GM18907 (cell line): ENCODE results near the gene ANKRD28.
"Not testable (repeated sequence)": the region's sequence is repeated elsewhere in the genome, so short reads cannot be mapped to it uniquely, and the experiment has no call there.

Experiments used
- ATAC-seq: cut with Tn5 transposase; IDR thresholded peaks from one replicate; pipeline ENCODE4 v1.9.1; 2021; ENCODE audit warnings: mild to moderate bottlenecking, moderate library complexity; ENCODE audit not compliant: unreplicated experiment

Gene ANKRD28

DNA sequence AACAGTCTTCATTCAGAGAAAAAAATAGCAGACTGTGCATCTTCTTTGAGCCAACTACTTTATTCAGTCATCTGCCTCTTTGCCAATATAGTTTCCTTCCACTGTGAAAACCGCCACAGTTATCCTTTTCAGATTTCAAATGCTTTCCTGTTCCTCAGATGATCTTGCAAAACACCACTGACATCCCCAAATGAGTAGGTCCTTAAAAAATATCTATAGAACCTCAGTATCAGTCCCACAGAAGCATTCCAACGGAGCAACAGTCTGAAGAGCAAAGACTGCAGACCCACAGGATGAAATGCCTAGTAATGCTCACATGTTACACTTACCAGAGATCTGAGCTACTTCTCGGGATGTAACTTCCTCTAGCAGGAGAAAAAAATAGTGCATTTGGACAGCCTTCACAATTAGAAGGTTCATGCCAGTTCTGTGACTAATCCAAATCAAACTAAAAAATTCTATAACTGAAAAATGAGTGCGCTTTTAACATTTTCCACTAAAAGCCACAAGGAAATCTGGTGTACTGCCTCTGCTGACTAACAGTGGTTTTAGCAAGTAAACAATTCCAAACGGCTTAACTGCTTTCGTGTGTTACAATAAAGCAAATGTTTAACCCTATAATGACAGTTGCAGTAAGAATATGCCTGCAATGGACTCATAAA, at the start of gene ANKRD28:
TSS of gene ANKRD28 (minus strand) at position 338 of the 662 bp plus-strand sequence. CDS start 1,458 bp downstream, outside the sequence.
- ATAC-seq, result no peak

DNA sequence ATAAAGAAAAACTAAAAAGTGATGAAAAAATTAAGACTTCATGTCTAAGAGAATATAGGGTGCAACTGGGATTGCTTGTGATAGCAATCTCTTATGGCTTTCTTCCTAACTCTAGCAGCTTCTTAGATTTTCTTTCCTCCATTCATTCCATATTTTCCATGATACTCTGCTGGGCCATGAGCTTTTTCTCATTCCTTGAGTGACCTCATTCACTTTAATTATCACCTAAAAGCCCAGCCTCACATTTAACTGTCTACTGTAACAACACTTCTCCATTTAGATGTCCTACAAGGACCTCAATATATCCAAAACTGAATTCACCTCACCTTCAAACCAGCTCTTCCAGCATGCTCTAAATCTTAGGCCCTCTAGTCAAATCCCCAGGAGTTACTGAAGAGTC, 49.5 kb upstream of the ANKRD28 start:
- no peak for ATAC-seq

DNA sequence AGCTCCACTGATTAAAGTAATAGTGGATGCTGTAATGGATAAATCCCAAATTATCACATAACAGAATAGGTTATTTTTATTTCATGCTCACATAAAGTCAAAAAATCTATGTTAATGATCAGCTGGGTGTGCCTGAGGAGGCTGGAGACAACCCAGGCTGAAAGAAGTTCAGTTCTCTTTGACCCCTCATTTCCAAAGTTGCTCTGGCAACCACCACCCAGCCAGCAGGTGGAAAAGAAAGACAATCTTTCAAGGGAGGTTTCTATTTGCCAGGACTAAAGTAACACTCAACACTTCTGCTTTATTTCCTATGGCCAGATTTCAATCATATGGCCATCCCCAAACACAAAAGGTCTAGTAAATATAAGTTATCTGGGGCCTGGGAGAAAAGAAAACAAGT, 48.8 kb upstream of the ANKRD28 start:
- no peak for ATAC-seq

DNA sequence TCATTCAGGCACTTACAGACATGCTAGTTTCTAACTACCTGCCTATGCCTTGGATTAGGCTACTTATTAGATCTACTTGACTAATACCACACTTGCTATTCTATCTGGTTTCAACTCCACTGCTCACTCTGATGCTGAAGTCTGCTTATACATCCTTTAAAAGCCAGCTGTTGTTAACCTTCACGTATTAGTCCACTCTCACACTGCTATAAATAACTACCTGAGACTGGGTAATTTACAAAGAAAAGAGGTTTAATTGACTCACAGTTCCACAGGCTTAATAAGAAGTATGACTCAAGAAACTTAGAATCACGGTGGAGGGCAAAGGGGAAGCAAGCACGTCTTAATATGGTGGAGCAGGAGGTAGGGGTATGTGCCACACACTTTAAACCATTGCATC, 47.7 kb upstream of the ANKRD28 start:
- peak; percentile 62 for ATAC-seq

DNA sequence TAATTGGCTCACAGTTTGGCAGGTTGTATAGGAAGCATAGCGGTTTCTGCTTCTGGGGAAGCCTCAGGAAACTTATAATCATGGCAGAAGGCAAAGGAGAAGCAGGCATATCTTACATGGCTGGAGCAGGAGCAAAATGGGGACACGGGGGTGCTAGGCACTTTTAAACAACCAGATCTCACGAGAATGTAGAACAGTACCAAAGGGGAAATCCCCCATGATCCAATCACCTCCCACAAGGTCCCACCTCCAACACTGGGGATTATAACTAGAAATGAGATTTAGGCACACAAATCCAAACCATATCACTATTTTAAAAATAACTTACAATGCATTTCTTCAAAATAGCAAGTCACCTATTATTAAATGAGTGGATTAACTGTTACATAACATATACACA, 47.1 kb upstream of the ANKRD28 start:
- no peak for ATAC-seq

DNA sequence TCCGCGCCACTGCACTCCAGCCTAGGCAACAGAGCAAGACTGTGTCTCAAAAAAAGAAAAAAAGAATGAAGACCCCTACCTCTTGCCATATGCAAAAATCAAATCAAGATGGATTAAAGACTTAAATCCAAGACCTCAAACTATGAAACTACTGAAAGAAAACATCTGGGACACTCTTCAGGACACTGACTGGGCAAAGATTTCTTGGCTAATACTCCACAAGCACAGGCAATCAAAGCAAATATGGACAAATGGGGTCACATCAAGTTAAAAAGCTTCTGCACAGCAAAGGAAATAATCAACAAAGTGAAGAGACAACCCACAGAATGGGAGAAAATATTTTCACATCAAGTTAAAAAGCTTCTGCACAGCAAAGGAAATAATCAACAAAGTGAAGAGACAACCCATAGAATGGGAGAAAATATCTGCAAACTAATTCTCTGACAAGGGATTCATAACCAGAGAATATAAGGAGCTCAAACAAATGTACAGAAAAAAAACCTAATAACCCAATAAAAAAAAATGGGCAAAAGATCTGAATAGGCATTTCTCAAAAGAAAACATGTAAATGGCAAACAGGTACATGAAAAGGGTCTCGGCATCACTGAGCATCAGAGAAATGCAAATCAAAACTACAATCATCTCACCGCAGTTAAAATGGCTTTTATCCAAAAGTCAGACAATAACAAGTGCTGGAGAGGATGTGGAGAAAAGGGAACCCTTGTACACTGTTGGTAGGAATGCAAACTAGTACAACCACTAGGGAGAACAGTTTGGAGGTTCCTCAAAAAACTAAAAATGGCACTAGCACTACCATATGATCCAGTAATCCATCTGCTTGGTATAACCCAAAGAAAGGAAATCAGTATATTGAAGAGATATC, 43.6 kb upstream of the ANKRD28 start:
- not testable (repeated sequence) for ATAC-seq

DNA sequence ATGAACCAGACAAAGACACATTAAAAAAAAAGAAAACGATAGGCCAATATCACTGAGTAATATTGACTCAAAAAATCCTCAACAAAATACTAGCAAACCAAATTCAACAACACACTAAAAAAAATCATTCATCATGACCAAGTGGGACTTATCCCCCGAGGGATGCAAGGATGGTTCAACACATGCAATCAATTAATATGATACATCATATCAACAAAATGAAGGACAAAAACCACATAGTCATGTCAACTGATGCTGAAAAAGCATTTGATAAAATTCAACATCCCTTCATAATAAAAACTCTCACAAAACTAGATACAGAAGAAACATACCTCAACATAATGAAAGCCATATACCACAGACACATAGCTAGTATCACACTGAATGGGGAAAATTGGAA, 41.8 kb upstream of the ANKRD28 start:
- no peak for ATAC-seq

DNA sequence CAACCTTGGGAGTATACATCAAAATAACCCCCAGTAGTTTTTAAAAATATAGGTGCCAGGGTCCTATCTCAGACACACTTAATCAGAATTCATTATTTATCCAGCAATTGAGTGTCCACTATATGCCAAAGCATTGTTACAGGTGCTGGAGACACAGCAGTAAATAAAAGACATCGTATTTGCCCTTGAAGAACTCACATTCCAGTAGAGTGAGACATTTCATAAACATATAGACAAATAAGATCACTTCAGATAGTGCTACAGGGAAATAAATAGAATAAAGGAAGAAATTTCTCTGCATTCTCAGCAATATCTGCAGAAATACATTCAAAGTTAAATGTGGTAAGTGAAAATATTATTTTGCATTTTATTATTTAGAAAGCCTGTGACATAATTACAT, 34.1 kb upstream of the ANKRD28 start:
- ATAC-seq, result no peak

DNA sequence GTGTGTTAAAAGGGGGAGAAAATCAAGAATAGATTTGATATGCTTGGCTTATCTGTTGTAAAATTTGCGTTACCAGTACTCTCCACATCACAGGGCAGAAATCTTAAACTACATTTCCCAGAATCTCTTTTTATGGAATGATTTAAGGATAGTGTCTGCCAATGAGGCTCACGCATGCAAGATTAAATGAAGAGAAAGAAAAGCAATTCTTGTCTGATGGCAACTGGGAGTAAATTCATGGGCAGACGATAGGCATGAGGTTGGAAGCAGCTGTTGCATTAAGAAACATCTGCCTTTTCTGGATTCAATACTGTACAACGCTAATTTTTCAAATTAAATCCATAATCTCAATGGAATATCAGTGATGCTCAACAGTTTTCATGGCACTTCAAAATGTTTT, 27.2 kb upstream of the ANKRD28 start:
- ATAC-seq, result no peak

DNA sequence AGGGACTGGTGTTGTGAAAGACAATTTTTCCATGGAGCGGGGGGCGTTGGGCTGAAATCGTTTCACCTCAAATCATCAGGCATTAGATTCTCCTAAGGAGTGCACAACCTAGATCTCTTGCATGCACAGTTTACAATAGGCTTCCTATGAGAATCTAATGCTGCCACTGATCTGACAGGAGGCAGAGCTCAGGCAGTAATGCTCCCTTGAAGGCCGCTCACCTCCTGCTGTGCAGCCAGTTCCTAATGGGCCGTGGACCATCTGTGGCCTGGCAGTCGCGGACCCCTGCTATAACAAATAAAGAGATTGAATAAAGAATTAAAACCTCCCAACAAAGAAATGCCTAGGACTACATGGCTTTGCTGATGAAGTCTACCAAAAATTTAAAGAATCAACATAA, 25.3 kb upstream of the ANKRD28 start:
- ATAC-seq, result no peak

DNA sequence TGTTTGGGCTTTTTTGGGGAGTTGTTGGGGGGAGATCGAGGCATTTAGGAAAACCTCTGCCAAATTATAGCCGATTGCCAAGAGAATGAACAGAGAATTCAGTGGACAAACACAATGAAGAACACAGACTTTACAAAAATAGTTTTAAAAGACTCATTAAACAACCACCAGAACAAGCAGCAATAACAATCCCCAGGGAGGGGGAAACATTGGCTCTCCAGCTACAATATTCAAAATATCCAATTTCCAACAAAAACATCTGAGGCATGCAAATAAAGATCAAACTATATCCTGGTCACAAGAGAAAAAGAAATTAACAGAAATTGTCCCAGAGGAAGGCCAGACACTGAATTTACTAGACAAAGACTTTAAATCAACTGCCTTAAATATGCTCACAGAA, 24.5 kb upstream of the ANKRD28 start:
- no peak for ATAC-seq

DNA sequence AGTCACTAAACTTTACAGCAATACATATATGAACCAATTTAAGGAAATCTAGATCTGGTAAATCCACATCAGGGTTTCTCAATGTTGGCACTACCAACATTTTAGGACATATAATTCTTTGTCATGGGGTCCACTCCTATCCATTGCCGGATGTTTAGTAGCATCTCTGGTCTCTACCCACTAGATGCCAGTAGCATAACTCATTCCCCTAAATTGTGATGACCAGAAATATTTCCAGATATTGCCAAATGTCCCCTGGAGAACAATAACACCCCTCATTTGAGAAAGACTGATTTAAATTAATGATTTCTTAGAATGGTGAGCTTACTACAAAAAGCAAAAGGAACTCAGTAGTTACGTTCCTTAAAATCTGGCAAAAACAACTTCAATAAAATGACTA, 23.1 kb upstream of the ANKRD28 start:
- ATAC-seq, result no peak

DNA sequence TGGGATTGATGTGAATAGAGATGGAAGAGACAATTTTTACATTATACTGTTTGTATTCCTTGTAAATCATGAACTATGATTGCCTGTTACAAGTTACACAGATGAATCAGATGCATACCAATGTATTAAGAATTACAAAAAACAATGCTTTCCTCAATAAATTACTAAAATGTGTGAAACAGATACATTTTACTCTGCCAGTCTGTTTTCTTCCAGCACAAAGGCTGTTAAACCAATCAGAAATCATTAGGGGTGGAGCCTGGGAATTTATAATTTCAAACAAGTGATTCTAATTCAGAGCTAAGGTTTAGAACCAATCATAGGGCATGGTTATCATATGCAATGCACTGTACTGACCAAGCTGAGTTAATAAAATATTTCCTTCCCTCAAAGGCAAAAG, 21.8 kb upstream of the ANKRD28 start:
- no peak for ATAC-seq

DNA sequence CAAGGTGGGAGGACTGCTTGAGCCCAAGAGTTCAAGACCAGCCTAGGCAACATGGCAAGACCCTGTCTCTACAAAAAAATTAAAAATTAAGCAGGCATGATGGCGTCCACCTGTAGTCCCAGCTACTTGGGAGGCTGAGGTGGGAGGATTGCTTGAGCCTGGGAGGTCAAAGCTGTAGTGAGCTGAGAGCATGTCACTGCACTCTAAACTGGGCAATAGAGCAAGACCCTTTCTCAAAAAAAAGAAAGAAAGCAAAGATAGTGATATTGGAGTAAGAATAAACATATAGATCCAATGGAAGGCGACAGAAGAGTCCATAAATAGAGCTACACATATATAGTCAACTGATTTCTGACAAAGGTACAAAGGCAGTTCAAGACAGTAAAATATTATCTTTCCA, 21.3 kb upstream of the ANKRD28 start:
- no peak for ATAC-seq

DNA sequence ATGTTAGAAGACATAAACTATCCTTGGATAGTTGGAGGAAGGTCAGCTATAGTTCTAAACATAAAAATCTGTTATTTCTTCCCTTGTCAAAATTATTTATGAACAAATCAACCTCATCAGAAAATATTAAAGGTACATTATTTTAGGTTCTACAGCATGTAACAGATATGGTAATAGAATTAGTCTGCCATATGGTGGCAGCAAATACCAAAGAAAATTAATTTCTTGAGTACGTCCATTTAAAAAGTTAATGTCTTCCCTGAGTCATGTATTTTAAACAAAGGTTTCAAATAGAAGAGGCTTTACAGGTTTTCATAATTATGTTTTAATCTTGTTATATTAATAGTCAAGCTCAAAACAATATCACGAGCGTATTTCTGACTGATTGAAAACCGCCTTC, 17.9 kb upstream of the ANKRD28 start:
- ATAC-seq, result no peak

DNA sequence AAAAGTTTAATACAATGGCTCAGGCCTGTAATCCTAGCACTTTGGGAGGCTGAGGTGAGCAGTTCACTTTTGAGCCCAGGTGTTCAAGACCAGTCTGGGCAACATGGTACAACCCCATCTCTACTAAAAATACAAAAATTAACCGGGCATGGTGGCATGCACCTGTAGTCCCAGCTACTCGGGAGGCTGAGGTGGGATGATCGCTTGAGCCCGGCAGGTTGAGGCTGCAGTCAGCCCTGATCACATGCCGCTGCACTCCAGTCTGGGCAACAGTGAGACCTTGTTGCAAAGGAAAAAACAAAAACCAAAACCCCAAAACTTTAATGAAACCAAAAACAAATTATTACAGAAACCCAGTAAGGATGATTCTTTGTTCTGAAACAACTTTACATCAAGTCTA, 15.3 kb upstream of the ANKRD28 start:
- not testable (repeated sequence) for ATAC-seq

DNA sequence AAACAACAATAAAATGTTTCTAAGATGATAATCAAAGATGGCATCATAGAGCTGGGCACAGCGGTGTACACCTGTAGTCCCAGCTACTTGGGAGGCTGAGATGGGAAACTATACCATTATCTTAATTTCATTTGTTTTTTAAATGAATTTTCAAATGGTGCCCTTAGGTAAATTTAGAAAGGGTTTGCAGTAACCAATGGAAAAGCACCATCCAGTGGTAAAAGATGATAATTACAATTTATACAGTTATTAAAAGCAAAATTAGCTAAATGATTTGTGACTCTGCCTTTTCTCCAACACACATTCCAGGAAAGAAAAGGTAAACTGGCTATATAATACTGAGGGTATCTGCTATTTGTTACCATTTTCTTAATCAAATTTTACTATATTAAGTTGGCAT, 14.4 kb upstream of the ANKRD28 start:
- no peak for ATAC-seq

DNA sequence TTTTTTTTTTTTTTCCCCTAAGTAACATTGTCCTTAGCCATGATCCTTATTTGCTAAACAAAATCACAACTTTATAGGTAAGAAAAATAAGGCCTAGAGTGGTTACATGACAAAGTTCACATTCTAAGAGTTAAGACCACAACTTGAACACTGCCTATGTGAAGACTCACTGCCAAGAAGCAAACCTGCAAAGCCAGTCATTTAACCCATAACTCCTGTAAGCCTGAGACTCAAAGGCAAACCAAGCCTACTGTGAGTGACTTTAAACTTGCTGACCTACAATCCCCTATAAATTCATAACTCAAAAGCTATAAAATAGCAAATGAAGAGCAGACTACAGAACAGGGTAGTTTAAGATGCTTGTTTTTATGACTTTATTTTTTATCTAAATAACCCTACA, 12.9 kb upstream of the ANKRD28 start:
- ATAC-seq, result no peak

DNA sequence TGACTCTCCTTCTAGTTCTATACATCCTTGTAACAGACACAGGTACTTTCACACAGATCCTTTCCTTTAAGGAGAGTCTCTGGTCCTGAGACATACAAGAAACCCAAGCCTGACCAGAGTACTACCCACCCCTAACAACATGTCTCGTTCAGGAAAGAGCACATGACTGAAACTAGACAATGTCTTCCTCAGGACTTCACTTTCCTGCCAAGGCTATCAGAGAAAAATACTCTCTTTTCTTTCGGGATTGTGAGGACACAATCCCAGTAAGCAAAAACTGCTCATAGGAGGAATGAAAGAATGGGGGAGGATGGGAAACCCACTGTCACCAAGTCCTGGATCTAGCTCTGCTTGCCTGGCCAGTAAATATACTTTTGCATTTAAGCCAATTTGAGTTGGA, 11.5 kb upstream of the ANKRD28 start:
- no peak for ATAC-seq

DNA sequence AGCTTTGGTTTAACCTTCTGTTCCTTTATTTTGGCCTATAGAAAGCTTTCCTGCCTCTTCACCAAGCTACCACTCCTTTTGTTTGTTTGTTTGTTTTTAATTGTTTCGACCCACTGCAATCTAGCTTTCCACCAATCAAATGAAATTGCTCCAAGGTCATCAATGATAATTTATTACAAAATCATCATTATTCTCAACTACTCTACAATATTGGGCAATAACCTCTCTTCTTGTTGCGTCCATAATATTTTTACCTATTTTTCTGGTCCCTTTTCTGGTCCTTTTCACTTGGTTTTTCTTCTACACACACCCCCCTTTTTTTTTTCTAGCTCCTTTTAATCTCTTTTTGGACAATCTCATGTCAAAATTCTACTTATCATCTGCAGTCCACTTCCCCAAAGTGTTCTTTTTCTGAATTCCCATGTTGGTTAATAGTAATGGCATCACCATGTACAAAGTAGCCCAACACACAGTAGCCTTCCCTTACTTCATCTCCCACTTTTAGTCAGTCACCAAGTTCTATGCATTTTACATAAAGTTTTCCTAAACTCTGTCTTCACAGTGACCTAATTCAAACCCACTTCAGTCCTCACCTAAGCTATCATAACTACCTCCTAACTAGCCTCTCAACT, 11.0 kb upstream of the ANKRD28 start:
- no peak for ATAC-seq

DNA sequence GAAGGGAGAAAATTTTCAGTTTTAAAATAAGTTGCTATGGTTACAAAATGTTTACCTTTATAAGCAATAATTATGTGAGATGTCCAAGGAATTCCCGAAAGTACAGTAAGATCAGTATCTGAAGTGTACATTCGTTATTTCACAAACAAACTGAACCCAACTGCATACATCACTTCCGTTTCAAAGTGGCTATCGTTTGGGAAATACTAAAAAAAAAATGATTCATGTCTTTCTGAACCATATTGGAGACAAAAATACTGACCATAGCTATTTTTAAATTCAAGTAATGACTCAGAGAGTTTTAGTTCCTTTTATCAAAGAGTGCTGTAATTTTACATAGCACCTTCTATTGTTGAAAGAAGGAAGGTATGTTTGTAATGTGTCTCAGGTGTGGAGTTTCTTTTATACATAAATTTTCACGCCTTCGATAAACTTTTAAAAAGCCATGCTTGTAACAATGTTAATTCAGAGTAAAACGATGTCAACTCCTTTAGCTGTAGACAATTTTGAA, 8.0 kb upstream of the ANKRD28 start:
- peak; percentile 83 for ATAC-seq
